ENCODE measurements around the gene ATPAF2.

ATPAF2 gene

GRCh38 chr17:18016426-18016825, 22.5 kb downstream of the ATPAF2 start:
- TF ChIP-seq ZBTB7A (IDR thresholded peaks at IDR 0.05; ENCODE audit: low read depth) (no peak), FOXM1 (IDR thresholded peaks at IDR 0.05; ENCODE audit: borderline replicate concordance, low read depth) (no peak), YY1 (IDR thresholded peaks at IDR 0.05; ENCODE audit: low read depth) (no peak), TEAD4 (IDR thresholded peaks at IDR 0.05) (no peak), USF1 (IDR thresholded peaks at IDR 0.05) (no peak), EGR1 (IDR thresholded peaks at IDR 0.05) (no peak), TAF1 (IDR thresholded peaks at IDR 0.05; ENCODE audit: low read depth) (no peak)

- TF ChIP-seq USF1 (IDR thresholded peaks at IDR 0.05) (no peak), FOXM1 (IDR thresholded peaks at IDR 0.05; ENCODE audit: borderline replicate concordance, low read depth) (no peak), EP300 (IDR thresholded peaks at IDR 0.05; ENCODE audit: borderline replicate concordance) (no peak), TEAD4 (IDR thresholded peaks at IDR 0.05) (no peak), CREB1 (IDR thresholded peaks at IDR 0.05; ENCODE audit: low read depth) (no peak), EGR1 (IDR thresholded peaks at IDR 0.05) (no peak), TAF1 (IDR thresholded peaks at IDR 0.05; ENCODE audit: low read depth) (no peak)
These were observed 23.4 kb downstream of the ATPAF2 start for GRCh38 chr17:18015593-18015992.

- no peak for TF ChIP-seq MAX (IDR thresholded peaks at IDR 0.05)
- TF ChIP-seq TAF1 (IDR thresholded peaks at IDR 0.05; ENCODE audit: low read depth): no peak
- TF ChIP-seq CREB1 (IDR thresholded peaks at IDR 0.05; ENCODE audit: low read depth): no peak
- TF ChIP-seq FOXM1 (IDR thresholded peaks at IDR 0.05; ENCODE audit: borderline replicate concordance, low read depth): no peak
- no peak for TF ChIP-seq EGR1 (IDR thresholded peaks at IDR 0.05)
- TF ChIP-seq TEAD4 (IDR thresholded peaks at IDR 0.05): no peak
- TF ChIP-seq USF1 (IDR thresholded peaks at IDR 0.05): no peak
- TF ChIP-seq RAD21 (IDR thresholded peaks at IDR 0.05; ENCODE audit: low read depth): no peak
- no peak for TF ChIP-seq TCF12 (IDR thresholded peaks at IDR 0.05; ENCODE audit: low read depth)
- TF ChIP-seq YY1 (IDR thresholded peaks at IDR 0.05; ENCODE audit: low read depth): no peak
- TF ChIP-seq NFIC (IDR thresholded peaks at IDR 0.05): no peak
- TF ChIP-seq REST (IDR thresholded peaks at IDR 0.05; ENCODE audit: low read depth): no peak
- no peak for TF ChIP-seq ZBTB7A (IDR thresholded peaks at IDR 0.05; ENCODE audit: low read depth)
- no peak for TF ChIP-seq EP300 (IDR thresholded peaks at IDR 0.05; ENCODE audit: borderline replicate concordance)
- TF ChIP-seq CEBPB (IDR thresholded peaks at IDR 0.05): no peak
These were observed 25.0 kb downstream of the ATPAF2 start for GRCh38 chr17:18014006-18014405.

- TF ChIP-seq ZBTB7A (IDR thresholded peaks at IDR 0.05; ENCODE audit: low read depth) (no peak), MAX (IDR thresholded peaks at IDR 0.05) (no peak), YY1 (IDR thresholded peaks at IDR 0.05; ENCODE audit: low read depth) (no peak), TEAD4 (IDR thresholded peaks at IDR 0.05) (no peak), FOXM1 (IDR thresholded peaks at IDR 0.05; ENCODE audit: borderline replicate concordance, low read depth) (no peak), TCF12 (IDR thresholded peaks at IDR 0.05; ENCODE audit: low read depth) (no peak), USF1 (IDR thresholded peaks at IDR 0.05) (no peak), EGR1 (IDR thresholded peaks at IDR 0.05) (no peak)
These were observed 27.7 kb downstream of the ATPAF2 start for GRCh38 chr17:18011286-18011685.

- TF ChIP-seq TEAD4 (IDR thresholded peaks at IDR 0.05) (no peak), NFIC (IDR thresholded peaks at IDR 0.05) (no peak), RAD21 (IDR thresholded peaks at IDR 0.05; ENCODE audit: low read depth) (no peak), USF1 (IDR thresholded peaks at IDR 0.05) (no peak), EGR1 (IDR thresholded peaks at IDR 0.05) (no peak), YY1 (IDR thresholded peaks at IDR 0.05; ENCODE audit: low read depth) (no peak), MAX (IDR thresholded peaks at IDR 0.05) (no peak), TCF12 (IDR thresholded peaks at IDR 0.05; ENCODE audit: low read depth) (no peak), REST (IDR thresholded peaks at IDR 0.05; ENCODE audit: low read depth) (no peak), ZBTB7A (IDR thresholded peaks at IDR 0.05; ENCODE audit: low read depth) (no peak), TAF1 (IDR thresholded peaks at IDR 0.05; ENCODE audit: low read depth) (no peak), CEBPB (IDR thresholded peaks at IDR 0.05) (no peak), FOXM1 (IDR thresholded peaks at IDR 0.05; ENCODE audit: borderline replicate concordance, low read depth) (no peak), CREB1 (IDR thresholded peaks at IDR 0.05; ENCODE audit: low read depth) (no peak), EP300 (IDR thresholded peaks at IDR 0.05; ENCODE audit: borderline replicate concordance) (no peak)
These were observed 29.2 kb downstream of the ATPAF2 start for GRCh38 chr17:18009609-18010420.
